GM12878 (cell line): ENCODE results near the gene FANCD2.

Source experiments
- GABPA ChIP-seq: IDR thresholded peaks from 2 replicates; pipeline ENCODE4 v1.6.1; 2014; ENCODE audit warnings: antibody characterized with exemption, low read depth, mild to moderate bottlenecking, inconsistent platforms
- PBX3 ChIP-seq: IDR thresholded peaks from 2 replicates; pipeline ENCODE4 v1.6.1; 2011; ENCODE audit warnings: mild to moderate bottlenecking, low read depth, low read length, moderate library complexity; ENCODE audit not compliant: insufficient replicate concordance
- RB1 ChIP-seq: fragments of 450-650 bp; formaldehyde crosslinking; IDR thresholded peaks from 2 replicates; pipeline ENCODE4 v1.6.1; 2017; ENCODE audit warnings: mild to moderate bottlenecking, borderline replicate concordance
- TF ChIP-seq, protein P1 (sequence below): fragments of 450-650 bp; formaldehyde crosslinking; IDR thresholded peaks from 2 replicates; pipeline ENCODE4 v1.5.0; 2022; ENCODE audit warnings: mild to moderate bottlenecking, missing genetic modification characterization
- TF ChIP-seq, protein P2 (sequence below): IDR thresholded peaks from 2 replicates; pipeline ENCODE4 v1.6.1; 2012; ENCODE audit warnings: low read depth, low read length, improper control_type of control experiment
- TF ChIP-seq, protein P3 (sequence below), 3 experiments: IDR thresholded peaks in 2 of 3; conservative IDR thresholded peaks in 1 of 3; 2 replicates each; pipeline ENCODE4 v1.5.1; 2011; ENCODE audit warnings: low read depth in 3 of 3, low read length in 3 of 3, mild to moderate bottlenecking in 3 of 3, control low read depth in 2 of 3, moderate library complexity in 2 of 3, inconsistent platforms in 1 of 3, mixed read lengths in 1 of 3; ENCODE audit not compliant: control insufficient read depth in 2 of 3, insufficient read depth in 1 of 3; ENCODE audit errors: extremely low read depth in 1 of 3

DNA sequence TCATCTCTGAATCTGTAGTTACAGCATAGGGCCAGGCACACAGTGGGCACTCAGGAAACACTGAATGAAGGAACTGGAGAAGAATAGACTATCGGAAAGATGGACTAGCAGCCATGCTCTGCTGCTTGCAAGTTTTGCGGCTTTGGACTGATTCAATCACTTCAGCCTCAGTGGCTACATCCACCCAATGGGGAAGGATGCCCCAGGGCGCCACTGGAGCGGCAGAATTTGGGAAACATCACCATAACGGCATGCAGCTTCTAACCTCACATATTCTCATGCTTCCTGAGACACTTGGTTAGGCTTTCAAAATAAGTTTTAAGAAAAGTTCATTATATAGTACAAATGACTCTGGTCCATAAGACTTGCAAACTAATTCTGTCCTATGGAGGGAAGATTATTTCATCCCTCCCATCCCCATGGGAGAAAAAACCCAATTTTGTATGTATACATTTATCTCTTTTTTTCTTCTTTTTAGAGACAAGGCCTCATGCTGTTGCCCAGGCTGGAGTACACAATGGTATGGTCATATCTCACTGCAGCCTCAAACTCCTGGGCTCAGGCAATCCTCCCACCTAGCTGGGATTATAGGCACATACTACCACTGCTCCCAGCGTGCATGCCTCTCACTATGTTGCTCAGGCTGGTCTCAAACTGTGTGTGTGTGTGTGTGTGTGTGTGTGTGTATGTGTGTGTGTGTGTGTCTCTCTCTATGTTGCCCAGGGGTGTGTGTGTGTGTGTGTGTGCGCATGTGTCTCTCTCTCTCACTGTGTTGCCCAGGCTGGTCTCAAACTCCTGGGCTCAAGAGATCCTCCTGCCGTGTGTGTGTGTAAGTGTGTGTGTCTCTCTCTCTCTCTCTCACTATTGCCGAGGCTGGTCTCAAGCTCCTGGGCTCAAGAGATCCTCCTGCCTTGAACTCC, 4.1 kb upstream of the FANCD2 start:
- TF ChIP-seq GABPA (no peak), PBX3 (no peak), RB1 (no peak)
- TF ChIP-seq, protein P1, sequence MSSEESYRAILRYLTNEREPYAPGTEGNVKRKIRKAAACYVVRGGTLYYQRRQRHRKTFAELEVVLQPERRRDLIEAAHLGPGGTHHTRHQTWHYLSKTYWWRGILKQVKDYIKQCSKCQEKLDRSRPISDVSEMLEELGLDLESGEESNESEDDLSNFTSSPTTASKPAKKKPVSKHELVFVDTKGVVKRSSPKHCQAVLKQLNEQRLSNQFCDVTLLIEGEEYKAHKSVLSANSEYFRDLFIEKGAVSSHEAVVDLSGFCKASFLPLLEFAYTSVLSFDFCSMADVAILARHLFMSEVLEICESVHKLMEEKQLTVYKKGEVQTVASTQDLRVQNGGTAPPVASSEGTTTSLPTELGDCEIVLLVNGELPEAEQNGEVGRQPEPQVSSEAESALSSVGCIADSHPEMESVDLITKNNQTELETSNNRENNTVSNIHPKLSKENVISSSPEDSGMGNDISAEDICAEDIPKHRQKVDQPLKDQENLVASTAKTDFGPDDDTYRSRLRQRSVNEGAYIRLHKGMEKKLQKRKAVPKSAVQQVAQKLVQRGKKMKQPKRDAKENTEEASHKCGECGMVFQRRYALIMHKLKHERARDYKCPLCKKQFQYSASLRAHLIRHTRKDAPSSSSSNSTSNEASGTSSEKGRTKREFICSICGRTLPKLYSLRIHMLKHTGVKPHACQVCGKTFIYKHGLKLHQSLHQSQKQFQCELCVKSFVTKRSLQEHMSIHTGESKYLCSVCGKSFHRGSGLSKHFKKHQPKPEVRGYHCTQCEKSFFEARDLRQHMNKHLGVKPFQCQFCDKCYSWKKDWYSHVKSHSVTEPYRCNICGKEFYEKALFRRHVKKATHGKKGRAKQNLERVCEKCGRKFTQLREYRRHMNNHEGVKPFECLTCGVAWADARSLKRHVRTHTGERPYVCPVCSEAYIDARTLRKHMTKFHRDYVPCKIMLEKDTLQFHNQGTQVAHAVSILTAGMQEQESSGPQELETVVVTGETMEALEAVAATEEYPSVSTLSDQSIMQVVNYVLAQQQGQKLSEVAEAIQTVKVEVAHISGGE (CRISPR knock-in tag), result no peak
- TF ChIP-seq, protein P2, sequence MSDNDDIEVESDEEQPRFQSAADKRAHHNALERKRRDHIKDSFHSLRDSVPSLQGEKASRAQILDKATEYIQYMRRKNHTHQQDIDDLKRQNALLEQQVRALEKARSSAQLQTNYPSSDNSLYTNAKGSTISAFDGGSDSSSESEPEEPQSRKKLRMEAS, result no peak
- TF ChIP-seq, protein P3, sequence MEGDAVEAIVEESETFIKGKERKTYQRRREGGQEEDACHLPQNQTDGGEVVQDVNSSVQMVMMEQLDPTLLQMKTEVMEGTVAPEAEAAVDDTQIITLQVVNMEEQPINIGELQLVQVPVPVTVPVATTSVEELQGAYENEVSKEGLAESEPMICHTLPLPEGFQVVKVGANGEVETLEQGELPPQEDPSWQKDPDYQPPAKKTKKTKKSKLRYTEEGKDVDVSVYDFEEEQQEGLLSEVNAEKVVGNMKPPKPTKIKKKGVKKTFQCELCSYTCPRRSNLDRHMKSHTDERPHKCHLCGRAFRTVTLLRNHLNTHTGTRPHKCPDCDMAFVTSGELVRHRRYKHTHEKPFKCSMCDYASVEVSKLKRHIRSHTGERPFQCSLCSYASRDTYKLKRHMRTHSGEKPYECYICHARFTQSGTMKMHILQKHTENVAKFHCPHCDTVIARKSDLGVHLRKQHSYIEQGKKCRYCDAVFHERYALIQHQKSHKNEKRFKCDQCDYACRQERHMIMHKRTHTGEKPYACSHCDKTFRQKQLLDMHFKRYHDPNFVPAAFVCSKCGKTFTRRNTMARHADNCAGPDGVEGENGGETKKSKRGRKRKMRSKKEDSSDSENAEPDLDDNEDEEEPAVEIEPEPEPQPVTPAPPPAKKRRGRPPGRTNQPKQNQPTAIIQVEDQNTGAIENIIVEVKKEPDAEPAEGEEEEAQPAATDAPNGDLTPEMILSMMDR (IDR thresholded peaks at IDR 0.05 in 2 of 3, conservative IDR thresholded peaks at IDR 0.05 in 1 of 3; ENCODE audit: control insufficient read depth in 2 of 3, extremely low read depth in 1 of 3, insufficient read depth in 1 of 3, low read depth in 3 of 3, low read length in 3 of 3), result no peak
